ENCODE results near the gene L1CAM.

DNA sequence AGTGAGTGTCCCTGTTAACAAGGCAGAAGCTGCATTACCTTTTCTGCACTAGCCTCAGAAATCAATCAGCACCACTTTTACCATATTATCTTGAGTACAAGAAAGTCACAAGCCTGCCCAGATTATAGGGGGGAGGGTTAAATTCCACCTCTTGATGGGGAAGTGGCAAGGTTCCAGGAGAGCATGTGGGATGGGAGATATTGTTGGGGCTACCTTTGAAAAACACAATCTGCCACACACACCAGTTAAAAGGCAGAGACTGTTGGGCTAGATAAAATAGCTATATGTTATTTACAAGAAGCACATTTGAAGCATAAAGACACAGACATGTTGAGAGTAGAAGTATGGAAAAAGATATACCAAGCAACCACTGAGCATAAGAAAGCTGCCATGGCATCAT lies 11.9 kb upstream of the L1CAM start:
- no peak for TF ChIP-seq EZH2 (IDR thresholded peaks at IDR 0.05)
- no peak for TF ChIP-seq EZH2phosphoT487 (IDR thresholded peaks at IDR 0.05)

Measured in neural progenitor cell (in vitro differentiated cells).